HG03378 (cell line): ENCODE measurements around the gene TTC33.
A peak's percentile ranks its signal among the peaks of the same experiment; 100 is the strongest.
"Not testable (repeated sequence)": the region's sequence is repeated elsewhere in the genome, so short reads cannot be mapped to it uniquely, and the experiment has no call there.

ENCODE experiments used
- ATAC-seq: cut with Tn5 transposase; IDR thresholded peaks from one replicate; pipeline ENCODE4 v1.9.1; 2021; ENCODE audit warnings: mild to moderate bottlenecking, moderate library complexity; ENCODE audit not compliant: unreplicated experiment

Gene TTC33

DNA sequence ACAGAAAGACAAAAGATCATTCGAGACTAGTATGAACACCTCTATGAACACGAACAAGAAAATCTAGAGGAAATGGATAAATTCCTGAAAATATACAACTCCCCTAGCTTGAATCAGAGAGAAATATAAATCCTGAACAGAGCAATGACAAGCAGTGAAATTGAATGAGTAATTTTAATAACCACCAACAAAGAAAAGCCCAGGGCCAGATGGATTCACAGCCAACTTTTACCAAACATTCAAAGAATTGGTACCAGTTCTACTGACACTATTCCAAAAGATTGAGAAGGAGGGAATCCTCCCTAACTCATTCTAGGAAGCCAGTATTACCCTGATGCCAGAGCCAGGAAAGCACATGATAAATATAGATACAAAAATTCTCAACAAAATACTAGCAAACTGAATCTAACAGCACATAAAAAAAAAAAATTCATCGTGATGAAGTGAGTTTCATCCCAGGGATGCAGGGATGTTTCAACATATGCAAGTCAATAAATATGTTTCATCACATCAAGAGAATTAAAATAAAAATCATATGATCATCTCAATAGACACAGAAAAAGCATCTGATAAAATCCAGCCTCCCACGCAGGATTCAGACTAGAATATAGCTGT lies 101.3 kb downstream of the TTC33 start:
- no peak for ATAC-seq

DNA sequence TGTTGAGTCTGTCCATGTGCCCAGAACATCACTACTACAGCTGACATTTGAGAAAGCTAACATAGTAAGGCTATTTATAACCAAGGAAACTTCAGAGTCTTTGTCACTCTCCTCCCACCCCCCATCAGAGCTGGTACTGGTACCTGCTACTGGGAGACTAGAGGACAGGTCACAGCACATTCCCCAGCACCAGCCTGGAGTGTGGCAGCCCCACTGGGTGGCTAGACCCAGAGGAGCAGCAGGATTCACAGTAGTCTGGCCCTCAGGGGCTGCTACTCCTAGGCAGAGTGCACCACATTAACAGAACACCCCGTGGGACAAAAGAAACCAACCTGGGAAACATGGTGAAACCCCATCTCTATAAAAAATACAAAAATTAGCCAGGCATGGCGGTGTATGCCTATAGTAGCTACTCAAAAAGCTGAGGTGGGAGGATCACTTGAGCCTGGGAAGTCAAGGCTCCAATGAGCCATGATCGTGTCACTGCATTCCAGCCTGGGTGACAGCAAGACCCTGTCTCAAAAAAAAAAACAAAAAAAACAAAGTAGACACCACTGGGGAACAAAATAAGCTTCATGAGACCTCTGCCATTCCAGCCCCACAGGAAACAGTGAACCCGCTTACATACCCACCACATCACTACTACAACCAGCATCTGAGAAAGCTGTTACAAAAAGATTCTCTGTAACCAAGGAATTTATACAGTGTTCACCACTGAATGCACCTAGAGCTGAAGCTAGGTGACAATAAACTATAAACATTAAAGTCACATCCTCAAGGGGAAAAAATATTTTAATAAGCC lies 102.3 kb downstream of the TTC33 start:
- no peak for ATAC-seq

- ATAC-seq, result no peak
Measured at GRCh38 chr5:40652441-40653220, 103.1 kb downstream of the TTC33 start.

DNA sequence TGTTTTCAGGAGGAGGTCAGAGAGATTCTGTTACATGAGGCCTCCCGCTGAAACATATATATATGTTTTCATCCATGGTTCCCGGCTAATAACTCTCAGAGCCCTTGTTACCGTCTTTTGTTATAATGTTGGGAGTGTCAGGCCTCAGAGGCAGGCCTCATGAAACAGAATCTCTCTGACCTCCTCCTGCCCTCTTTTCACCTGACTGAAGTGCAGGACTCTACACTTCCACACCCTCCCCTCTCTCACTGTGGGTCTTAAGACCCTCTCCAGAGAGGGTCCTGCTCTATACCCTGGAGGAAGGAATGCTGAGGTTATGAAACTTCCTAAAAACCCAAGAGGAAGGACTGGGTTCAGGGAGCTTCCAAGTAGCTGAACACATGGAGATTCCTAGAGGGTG lies 104.6 kb downstream of the TTC33 start:
- ATAC-seq, result no peak

- no peak for ATAC-seq
Measured at GRCh38 chr5:40649463-40650030, 106.2 kb downstream of the TTC33 start.

GRCh38 chr5:40648150-40648549 lies 107.6 kb downstream of the TTC33 start:
- no peak for ATAC-seq

- ATAC-seq, result no peak
Measured at GRCh38 chr5:40646266-40646665, 109.5 kb downstream of the TTC33 start.

DNA sequence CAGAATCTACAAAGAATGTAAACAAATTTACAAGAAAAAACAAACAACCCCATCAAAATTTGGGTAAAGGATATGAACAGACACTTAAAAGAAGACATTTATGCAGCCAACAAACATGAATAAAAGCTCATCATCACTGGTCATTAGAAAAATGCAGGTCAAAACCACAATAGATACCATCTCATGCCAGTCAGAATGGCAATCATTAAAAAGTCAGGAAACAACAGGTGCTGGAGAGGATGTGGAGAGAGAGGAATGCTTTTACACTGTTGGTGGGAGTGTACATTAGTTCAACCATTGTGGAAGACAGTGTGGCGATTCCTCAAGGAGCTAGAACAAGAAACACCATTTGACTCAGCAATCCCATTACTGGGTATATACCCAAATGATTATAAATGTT lies 116.2 kb downstream of the TTC33 start:
- ATAC-seq, result not testable (repeated sequence)

GRCh38 chr5:40634593-40634992 lies 121.2 kb downstream of the TTC33 start:
- no peak for ATAC-seq

GRCh38 chr5:40634154-40634553 lies 121.6 kb downstream of the TTC33 start:
- no peak for ATAC-seq

DNA sequence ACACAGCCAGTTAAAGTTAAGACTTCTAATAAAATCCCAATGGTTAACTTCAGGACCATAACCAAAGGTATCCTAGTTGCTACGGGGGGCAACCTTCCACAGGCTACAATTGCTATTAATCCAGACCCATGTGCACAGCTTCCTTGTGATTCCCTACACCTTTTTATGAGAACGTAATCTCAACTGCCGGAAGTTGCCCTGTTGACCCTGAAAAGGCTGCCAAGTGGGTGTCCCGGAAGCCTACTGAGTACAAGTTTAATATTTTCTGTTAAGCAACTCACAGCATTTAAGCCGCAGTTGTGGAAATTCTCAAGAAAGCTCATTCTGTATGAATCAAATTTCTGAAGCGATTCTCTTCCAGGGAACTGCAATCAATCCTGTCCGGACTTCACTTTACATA lies 124.5 kb downstream of the TTC33 start:
- no peak for ATAC-seq

GRCh38 chr5:40630126-40630525 lies 125.6 kb downstream of the TTC33 start:
- ATAC-seq, result no peak

GRCh38 chr5:40628407-40628806 lies 127.4 kb downstream of the TTC33 start:
- no peak for ATAC-seq

- no peak for ATAC-seq
Measured at GRCh38 chr5:40627706-40628105, 128.1 kb downstream of the TTC33 start.

GRCh38 chr5:40626801-40627200 lies 129.0 kb downstream of the TTC33 start:
- no peak for ATAC-seq

DNA sequence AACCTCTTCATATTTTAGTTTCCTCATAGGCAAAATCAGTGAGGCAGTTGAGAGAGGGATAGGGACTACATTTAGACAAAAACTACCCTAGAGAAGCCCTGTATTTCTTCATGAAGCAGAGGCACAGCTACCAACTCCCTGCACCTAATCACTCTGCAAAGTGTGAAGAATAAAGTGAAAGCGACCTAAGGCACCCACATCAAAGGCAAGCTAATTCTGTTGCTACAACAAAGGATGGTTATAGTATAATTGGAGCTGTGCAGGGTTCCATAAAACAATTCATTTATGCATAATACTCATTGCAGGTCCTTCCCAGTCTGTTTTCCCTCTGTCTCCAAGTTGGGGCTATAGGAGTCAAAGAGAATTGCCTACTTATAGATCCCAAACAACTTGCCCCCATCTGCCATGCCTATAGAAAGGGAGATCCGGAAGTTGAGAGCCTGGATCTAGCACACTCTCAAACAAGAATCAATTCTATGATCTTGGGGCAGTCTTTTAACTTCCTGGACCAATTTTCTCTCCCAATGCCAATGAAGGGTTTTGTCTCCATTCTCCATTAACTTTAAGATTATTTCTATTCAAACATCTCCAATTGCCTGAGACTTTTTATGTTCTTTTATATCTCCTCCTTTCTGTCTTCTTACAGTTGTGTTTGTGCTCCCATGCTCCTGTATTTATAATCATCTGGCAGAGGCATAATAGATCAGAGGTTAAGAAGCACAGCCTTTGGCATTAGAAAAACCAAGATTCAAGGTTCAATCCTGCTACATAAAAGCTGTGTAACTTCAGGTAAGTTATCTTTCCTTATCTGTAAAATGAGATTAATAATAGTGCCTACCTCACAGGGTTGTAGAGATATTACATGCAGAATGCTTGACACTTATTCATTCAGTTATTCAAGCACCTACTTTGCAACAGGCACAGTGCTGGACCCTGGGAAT lies 132.0 kb downstream of the TTC33 start:
- ATAC-seq, result no peak

- no peak for ATAC-seq
Measured at GRCh38 chr5:40622463-40623252, 133.1 kb downstream of the TTC33 start.

DNA sequence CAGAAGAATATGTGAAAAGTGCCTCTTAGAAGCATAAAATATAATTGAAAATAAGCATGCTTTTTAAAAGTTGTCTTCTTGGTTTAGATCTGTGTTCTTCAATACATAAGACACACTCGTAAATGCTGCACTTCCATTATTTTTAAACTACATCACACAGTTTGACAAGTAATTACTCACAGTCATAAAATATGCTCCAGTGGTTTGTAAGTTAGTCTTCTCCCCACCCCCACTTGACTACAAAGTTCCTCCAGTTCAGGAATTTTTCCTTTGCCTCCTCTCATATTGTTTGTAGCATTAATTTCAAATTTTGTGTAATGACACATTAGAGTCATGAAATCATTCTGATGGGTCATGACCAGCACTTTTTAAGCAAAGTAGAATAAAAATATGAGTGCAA lies 136.3 kb downstream of the TTC33 start:
- no peak for ATAC-seq

GRCh38 chr5:40618926-40619325 lies 136.8 kb downstream of the TTC33 start:
- ATAC-seq, result no peak

GRCh38 chr5:40616781-40617180 lies 139.0 kb downstream of the TTC33 start:
- ATAC-seq, result peak; percentile 62
